ENCODE measurements around the gene PTPRQ.
"Not testable (repeated sequence)": the region's sequence is repeated elsewhere in the genome, so short reads cannot be mapped to it uniquely, and the experiment has no call there.

Gene PTPRQ

GRCh38 chr12:80676042-80676636, 232.1 kb downstream of the PTPRQ start:
- not testable (repeated sequence) for H3K4me1 ChIP-seq (ENCODE audit: control insufficient read depth, insufficient read depth, low read length); H3K27me3 ChIP-seq (ENCODE audit: control insufficient read depth, insufficient read depth, low read length); H3K36me3 ChIP-seq (ENCODE audit: control insufficient read depth, insufficient read depth, low read length); H3K4me3 ChIP-seq (ENCODE audit: low read length); H3K9me3 ChIP-seq (ENCODE audit: control insufficient read depth, low read length); H3K9ac ChIP-seq (ENCODE audit: low read length)

- H3K9ac ChIP-seq (ENCODE audit: low read length), result no peak overlapping the region
- no peaks in the 10 kb centered on the region for H3K36me3 ChIP-seq (ENCODE audit: control insufficient read depth, insufficient read depth, low read length)
- H3K4me1 ChIP-seq (ENCODE audit: control insufficient read depth, insufficient read depth, low read length), result no peaks in the 10 kb centered on the region
- no peaks in the 10 kb centered on the region for H3K27me3 ChIP-seq (ENCODE audit: control insufficient read depth, insufficient read depth, low read length)
- no peaks in the 10 kb centered on the region for H3K9me3 ChIP-seq (ENCODE audit: control insufficient read depth, low read length)
- H3K4me3 ChIP-seq (ENCODE audit: low read length), result no peak overlapping the region
Observed at GRCh38 chr12:80676856-80677255, 232.8 kb downstream of the PTPRQ start.

- no peak overlapping the region for H3K9ac ChIP-seq (ENCODE audit: low read length)
- no peak overlapping the region for H3K4me3 ChIP-seq (ENCODE audit: low read length)
- no peaks in the 10 kb centered on the region for H3K9me3 ChIP-seq (ENCODE audit: control insufficient read depth, low read length)
- H3K27me3 ChIP-seq (ENCODE audit: control insufficient read depth, insufficient read depth, low read length), result no peaks in the 10 kb centered on the region
- no peaks in the 10 kb centered on the region for H3K36me3 ChIP-seq (ENCODE audit: control insufficient read depth, insufficient read depth, low read length)
- H3K4me1 ChIP-seq (ENCODE audit: control insufficient read depth, insufficient read depth, low read length), result no peaks in the 10 kb centered on the region
Observed at GRCh38 chr12:80677994-80678393, 234.0 kb downstream of the PTPRQ start.

- Histone ChIP-seq H3K9me3 (ENCODE audit: control insufficient read depth, low read length) (no peaks in the 10 kb centered on the region), H3K4me1 (ENCODE audit: control insufficient read depth, insufficient read depth, low read length) (no peaks in the 10 kb centered on the region), H3K36me3 (ENCODE audit: control insufficient read depth, insufficient read depth, low read length) (no peaks in the 10 kb centered on the region), H3K9ac (ENCODE audit: low read length) (no peak overlapping the region), H3K4me3 (ENCODE audit: low read length) (no peak overlapping the region), H3K27me3 (ENCODE audit: control insufficient read depth, insufficient read depth, low read length) (no peaks in the 10 kb centered on the region)
Observed at GRCh38 chr12:80679346-80680131, 235.5 kb downstream of the PTPRQ start.

GRCh38 chr12:80681287-80681686, 237.3 kb downstream of the PTPRQ start:
- Histone ChIP-seq H3K9ac (ENCODE audit: low read length) (no peak overlapping the region), H3K4me3 (ENCODE audit: low read length) (no peak overlapping the region), H3K4me1 (ENCODE audit: control insufficient read depth, insufficient read depth, low read length) (no peaks in the 10 kb centered on the region), H3K9me3 (ENCODE audit: control insufficient read depth, low read length) (no peaks in the 10 kb centered on the region), H3K36me3 (ENCODE audit: control insufficient read depth, insufficient read depth, low read length) (no peaks in the 10 kb centered on the region), H3K27me3 (ENCODE audit: control insufficient read depth, insufficient read depth, low read length) (no peaks in the 10 kb centered on the region)

GRCh38 chr12:80681786-80682185, 237.8 kb downstream of the PTPRQ start:
- Histone ChIP-seq H3K4me3 (ENCODE audit: low read length) (no peak overlapping the region), H3K4me1 (ENCODE audit: control insufficient read depth, insufficient read depth, low read length) (no peaks in the 10 kb centered on the region), H3K9ac (ENCODE audit: low read length) (no peak overlapping the region), H3K36me3 (ENCODE audit: control insufficient read depth, insufficient read depth, low read length) (no peaks in the 10 kb centered on the region), H3K9me3 (ENCODE audit: control insufficient read depth, low read length) (no peaks in the 10 kb centered on the region), H3K27me3 (ENCODE audit: control insufficient read depth, insufficient read depth, low read length) (no peaks in the 10 kb centered on the region)

- no peaks in the 10 kb centered on the region for H3K36me3 ChIP-seq (ENCODE audit: control insufficient read depth, insufficient read depth, low read length)
- no peaks in the 10 kb centered on the region for H3K9me3 ChIP-seq (ENCODE audit: control insufficient read depth, low read length)
- no peak overlapping the region for H3K4me3 ChIP-seq (ENCODE audit: low read length)
- no peak overlapping the region for H3K9ac ChIP-seq (ENCODE audit: low read length)
- no peaks in the 10 kb centered on the region for H3K27me3 ChIP-seq (ENCODE audit: control insufficient read depth, insufficient read depth, low read length)
- no peaks in the 10 kb centered on the region for H3K4me1 ChIP-seq (ENCODE audit: control insufficient read depth, insufficient read depth, low read length)
Observed at GRCh38 chr12:80684077-80684495, 240.1 kb downstream of the PTPRQ start.

GRCh38 chr12:80690090-80690489, 246.1 kb downstream of the PTPRQ start:
- H3K9me3 ChIP-seq (ENCODE audit: control insufficient read depth, low read length), result no peaks in the 10 kb centered on the region
- H3K27me3 ChIP-seq (ENCODE audit: control insufficient read depth, insufficient read depth, low read length), result no peaks in the 10 kb centered on the region
- H3K9ac ChIP-seq (ENCODE audit: low read length), result no peak overlapping the region
- H3K36me3 ChIP-seq (ENCODE audit: control insufficient read depth, insufficient read depth, low read length), result no peaks in the 10 kb centered on the region
- no peak overlapping the region for H3K4me3 ChIP-seq (ENCODE audit: low read length)
- no peaks in the 10 kb centered on the region for H3K4me1 ChIP-seq (ENCODE audit: control insufficient read depth, insufficient read depth, low read length)

- H3K36me3 ChIP-seq (ENCODE audit: control insufficient read depth, insufficient read depth, low read length), result no peaks in the 10 kb centered on the region
- H3K9ac ChIP-seq (ENCODE audit: low read length), result no peak overlapping the region
- no peaks in the 10 kb centered on the region for H3K4me1 ChIP-seq (ENCODE audit: control insufficient read depth, insufficient read depth, low read length)
- H3K4me3 ChIP-seq (ENCODE audit: low read length), result no peak overlapping the region
- H3K27me3 ChIP-seq (ENCODE audit: control insufficient read depth, insufficient read depth, low read length), result no peaks in the 10 kb centered on the region
- no peaks in the 10 kb centered on the region for H3K9me3 ChIP-seq (ENCODE audit: control insufficient read depth, low read length)
Observed at GRCh38 chr12:80690513-80690912, 246.5 kb downstream of the PTPRQ start.

GRCh38 chr12:80692114-80692513, 248.1 kb downstream of the PTPRQ start:
- H3K27me3 ChIP-seq (ENCODE audit: control insufficient read depth, insufficient read depth, low read length), result no peaks in the 10 kb centered on the region
- H3K4me1 ChIP-seq (ENCODE audit: control insufficient read depth, insufficient read depth, low read length), result no peaks in the 10 kb centered on the region
- no peaks in the 10 kb centered on the region for H3K36me3 ChIP-seq (ENCODE audit: control insufficient read depth, insufficient read depth, low read length)
- no peak overlapping the region for H3K9ac ChIP-seq (ENCODE audit: low read length)
- no peaks in the 10 kb centered on the region for H3K9me3 ChIP-seq (ENCODE audit: control insufficient read depth, low read length)
- no peak overlapping the region for H3K4me3 ChIP-seq (ENCODE audit: low read length)

GRCh38 chr12:80697270-80697887, 253.3 kb downstream of the PTPRQ start:
- no peak overlapping the region for H3K9ac ChIP-seq (ENCODE audit: low read length)
- H3K4me3 ChIP-seq (ENCODE audit: low read length), result no peak overlapping the region
- H3K27me3 ChIP-seq (ENCODE audit: control insufficient read depth, insufficient read depth, low read length), result no peaks in the 10 kb centered on the region
- H3K9me3 ChIP-seq (ENCODE audit: control insufficient read depth, low read length), result no peaks in the 10 kb centered on the region
- no peaks in the 10 kb centered on the region for H3K4me1 ChIP-seq (ENCODE audit: control insufficient read depth, insufficient read depth, low read length)
- H3K36me3 ChIP-seq (ENCODE audit: control insufficient read depth, insufficient read depth, low read length), result no peaks in the 10 kb centered on the region

GRCh38 chr12:80698256-80698655, 254.2 kb downstream of the PTPRQ start:
- Histone ChIP-seq H3K4me1 (ENCODE audit: control insufficient read depth, insufficient read depth, low read length) (no peaks in the 10 kb centered on the region), H3K27me3 (ENCODE audit: control insufficient read depth, insufficient read depth, low read length) (no peaks in the 10 kb centered on the region)

More at GRCh38 chr12:80698256-80698655, 254.2 kb downstream of the PTPRQ start:
- no peak overlapping the region for H3K4me3 ChIP-seq (ENCODE audit: low read length)
- H3K9me3 ChIP-seq (ENCODE audit: control insufficient read depth, low read length), result no peaks in the 10 kb centered on the region
- H3K36me3 ChIP-seq (ENCODE audit: control insufficient read depth, insufficient read depth, low read length), result no peaks in the 10 kb centered on the region
- no peak overlapping the region for H3K9ac ChIP-seq (ENCODE audit: low read length)

Data from mucosa of stomach (tissue), 1 donor.